ENCODE measurements around the gene STARD10. TPM values are rescaled to one million over a fixed set of nuclear protein-coding genes. Genes with fewer than 3 reads are reported as not detected.

STARD10 gene
- polyA plus RNA-seq, 2 of the 4 experiments (the other 2 are of a cell fraction) = 21.2 to 23.2 TPM

GRCh38 chr11:72744474-72744873 is 49.4 kb downstream of the STARD10 start:
- H3K4me3 ChIP-seq = no peak overlapping the region
- H3K4me1 ChIP-seq = peaks cover 16% of the 10 kb centered on the region; the same call in 1 of the 3 replicates
- H3K4me2 ChIP-seq = no peak overlapping the region
- ChIA-PET CTCF (no interaction called here), POLR2A (no interaction called here)
- no peaks in the 10 kb centered on the region for H3K9me3 ChIP-seq
- FAIRE-seq = no peak
- no peak for TF ChIP-seq CBX8 (IDR thresholded peaks at IDR 0.05)
- no peak for TF ChIP-seq CEBPB (IDR thresholded peaks at IDR 0.05)
- ATAC-seq = no peak
- H3K27ac ChIP-seq = no peak overlapping the region
- no peak for DNase-seq (ENCODE audit: low read depth in 1 of 2, low spot score in 1 of 2)
- 84% methylated on average over 5 of the region's 6 CpGs for WGBS (ENCODE audit: missing lambda C conversion rate)

- H3K4me2 ChIP-seq = no peak overlapping the region
- no peak overlapping the region for H3K27ac ChIP-seq
- no peak for DNase-seq (ENCODE audit: low read depth in 1 of 2, low spot score in 1 of 2)
- no peak for ATAC-seq
- CTCF ChIA-PET = no interaction called here
- no peaks in the 10 kb centered on the region for H3K9me3 ChIP-seq
- POLR2A ChIA-PET = no interaction called here
- peaks cover 19% of the 10 kb centered on the region; the same call in 1 of the 3 replicates for H3K4me1 ChIP-seq
- H3K4me3 ChIP-seq = no peak overlapping the region
- FAIRE-seq = no peak
- TF ChIP-seq HOXA7 (CRISPR knock-in tag; IDR thresholded peaks at IDR 0.05) (no peak), NPAS2 (CRISPR knock-in tag; IDR thresholded peaks at IDR 0.05; ENCODE audit: borderline replicate concordance) (no peak), EP300 (IDR thresholded peaks at IDR 0.05) (no peak), KDM5A (IDR thresholded peaks at IDR 0.05) (no peak), MAFK (IDR thresholded peaks at IDR 0.05; ENCODE audit: partially characterized antibody) (no peak), EHMT2 (IDR thresholded peaks at IDR 0.05; ENCODE audit: low read depth) (no peak), HEYL (CRISPR knock-in tag; IDR thresholded peaks at IDR 0.05) (no peak), ESRRA (IDR thresholded peaks at IDR 0.05; ENCODE audit: borderline replicate concordance, low read length) (no peak), JUN (IDR thresholded peaks at IDR 0.05) (no peak), ZNF302 (CRISPR knock-in tag; IDR thresholded peaks at IDR 0.05) (no peak), RFX5 (IDR thresholded peaks at IDR 0.05) (no peak), BHLHE40 (IDR thresholded peaks at IDR 0.05; ENCODE audit: low read depth, low read length) (no peak)
- TF ChIP-seq, protein P1, sequence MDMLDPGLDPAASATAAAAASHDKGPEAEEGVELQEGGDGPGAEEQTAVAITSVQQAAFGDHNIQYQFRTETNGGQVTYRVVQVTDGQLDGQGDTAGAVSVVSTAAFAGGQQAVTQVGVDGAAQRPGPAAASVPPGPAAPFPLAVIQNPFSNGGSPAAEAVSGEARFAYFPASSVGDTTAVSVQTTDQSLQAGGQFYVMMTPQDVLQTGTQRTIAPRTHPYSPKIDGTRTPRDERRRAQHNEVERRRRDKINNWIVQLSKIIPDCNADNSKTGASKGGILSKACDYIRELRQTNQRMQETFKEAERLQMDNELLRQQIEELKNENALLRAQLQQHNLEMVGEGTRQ (IDR thresholded peaks at IDR 0.05) = no peak
- TF ChIP-seq, protein P2, sequence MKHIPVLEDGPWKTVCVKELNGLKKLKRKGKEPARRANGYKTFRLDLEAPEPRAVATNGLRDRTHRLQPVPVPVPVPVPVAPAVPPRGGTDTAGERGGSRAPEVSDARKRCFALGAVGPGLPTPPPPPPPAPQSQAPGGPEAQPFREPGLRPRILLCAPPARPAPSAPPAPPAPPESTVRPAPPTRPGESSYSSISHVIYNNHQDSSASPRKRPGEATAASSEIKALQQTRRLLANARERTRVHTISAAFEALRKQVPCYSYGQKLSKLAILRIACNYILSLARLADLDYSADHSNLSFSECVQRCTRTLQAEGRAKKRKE (CRISPR knock-in tag; IDR thresholded peaks at IDR 0.05; ENCODE audit: low read depth) = no peak
- WGBS (ENCODE audit: missing lambda C conversion rate) = 93% methylated on average over 6 of the region's 6 CpGs
Measured at GRCh38 chr11:72743321-72744221, 50.3 kb downstream of the STARD10 start.

GRCh38 chr11:72742513-72743320 is 51.1 kb downstream of the STARD10 start:
- DNase-seq (ENCODE audit: low read depth in 1 of 2, low spot score in 1 of 2) (no peak), FAIRE-seq (no peak), ATAC-seq (no peak)
- CTCF ChIA-PET = interaction anchor here (0.9 to 1.0 kb wide), 2 partner anchors 18 to 547 kb away, joined by 3 read pairs; no protein-coding TSS in a partner anchor
- Histone ChIP-seq H3K4me3 (no peak overlapping the region), H3K4me2 (no peak overlapping the region), H3K4me1 (peaks cover 24% of the 10 kb centered on the region; the same call in 1 of the 3 replicates), H3K9me3 (no peaks in the 10 kb centered on the region), H3K27ac (no peak overlapping the region)
- POLR2A ChIA-PET = no interaction called here
- 90% methylated on average over 7 of the region's 7 CpGs for WGBS (ENCODE audit: missing lambda C conversion rate)
- no peak for TF ChIP-seq MAZ (IDR thresholded peaks at IDR 0.05; ENCODE audit: borderline replicate concordance, low read depth, low read length)
- no peak for TF ChIP-seq TP53 (CRISPR knock-in tag; IDR thresholded peaks at IDR 0.05)
- no peak for TF ChIP-seq REST (IDR thresholded peaks at IDR 0.05)
- TF ChIP-seq HEYL (CRISPR knock-in tag; IDR thresholded peaks at IDR 0.05) = no peak
- TF ChIP-seq RCOR1 (IDR thresholded peaks at IDR 0.05; ENCODE audit: low read depth, low read length) = no peak
- TF ChIP-seq, protein P2 (CRISPR knock-in tag; IDR thresholded peaks at IDR 0.05; ENCODE audit: low read depth) = no peak
- no peak for TF ChIP-seq NFE2L2 (conservative IDR thresholded peaks at IDR 0.05; ENCODE audit: low read length)
- TF ChIP-seq POLR2A (IDR thresholded peaks at IDR 0.05; ENCODE audit: low read length) = no peak
- no peak for TF ChIP-seq RFX5 (IDR thresholded peaks at IDR 0.05)
- no peak for TF ChIP-seq HOXA7 (CRISPR knock-in tag; IDR thresholded peaks at IDR 0.05)
- TF ChIP-seq BHLHE40 (IDR thresholded peaks at IDR 0.05; ENCODE audit: low read depth, low read length) = no peak
- no peak for TF ChIP-seq FOXS1 (CRISPR knock-in tag; IDR thresholded peaks at IDR 0.05)
- TF ChIP-seq POLR2AphosphoS2 (conservative IDR thresholded peaks at IDR 0.05; ENCODE audit: low read length) = no peak
- TF ChIP-seq MYC (IDR thresholded peaks at IDR 0.05; ENCODE audit: borderline replicate concordance, low read length) = no peak
- TF ChIP-seq RARB (CRISPR knock-in tag; IDR thresholded peaks at IDR 0.05) = no peak
